T-helper 2 cell (primary cell): ENCODE results near the gene LNX1.
"Not testable (repeated sequence)": the region's sequence is repeated elsewhere in the genome, so short reads cannot be mapped to it uniquely, and the experiment has no call there.

Experiments
- DNase-seq, 5 experiments: peaks; one replicate each; pipeline versions ENCODE4 v3.0.0 to v3.0.0-alpha.2; 2012 to 2022

LNX1 gene

GRCh38 chr4:53456178-53456577 lies 135.1 kb downstream of the LNX1 start:
- DNase-seq, result no peak

GRCh38 chr4:53455766-53456165 lies 135.5 kb downstream of the LNX1 start:
- no peak for DNase-seq

DNA sequence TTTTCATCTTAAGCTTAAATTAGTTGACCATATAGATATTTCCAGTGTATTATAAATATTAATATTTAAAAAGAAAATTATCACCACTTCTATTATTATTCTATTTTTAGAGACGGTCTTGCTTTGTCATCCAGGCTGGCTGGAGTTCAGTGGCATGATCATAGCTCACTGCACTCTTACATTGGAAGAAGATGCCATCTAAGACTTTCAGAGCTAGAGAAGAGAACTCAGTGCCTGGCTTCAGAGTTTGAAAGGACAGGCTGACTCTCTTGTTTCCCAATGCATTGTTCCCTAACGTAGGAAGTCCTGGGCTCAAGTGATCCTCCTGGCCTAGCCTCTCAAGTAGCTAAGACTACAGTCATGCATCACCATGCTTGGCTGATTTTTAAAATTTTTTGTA lies 137.9 kb downstream of the LNX1 start:
- no peak for DNase-seq

DNA sequence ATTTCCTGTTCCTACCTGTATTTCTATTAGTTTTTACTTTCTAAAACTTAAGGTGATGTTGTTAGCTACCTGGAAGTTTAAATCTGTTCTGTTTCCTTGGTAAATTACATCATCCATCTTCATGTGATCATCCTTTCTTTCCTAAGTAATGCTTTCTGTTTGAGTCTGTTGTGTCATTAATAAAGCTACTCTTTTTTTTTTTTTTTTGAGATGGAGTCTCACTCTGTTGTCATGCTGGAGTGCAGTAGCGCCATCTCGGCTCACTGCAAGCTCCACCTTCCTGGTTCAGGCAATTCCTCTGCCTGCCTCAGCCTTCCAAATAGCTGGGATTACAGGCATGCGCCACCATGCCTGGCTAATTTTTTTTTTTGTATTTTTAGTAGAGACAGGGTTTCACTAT lies 140.5 kb downstream of the LNX1 start:
- DNase-seq, result no peak

- no peak for DNase-seq
Observed at GRCh38 chr4:53444954-53445353, 146.3 kb downstream of the LNX1 start.

- no peak for DNase-seq
Observed at GRCh38 chr4:53441564-53441963, 149.7 kb downstream of the LNX1 start.

- DNase-seq, result no peak
Observed at GRCh38 chr4:53436251-53436650, 155.0 kb downstream of the LNX1 start.

GRCh38 chr4:53432528-53433424 lies 158.5 kb downstream of the LNX1 start:
- peak in 1 of 5 experiments; percentile 74 for DNase-seq

- peak in 1 of 5 experiments; percentile 75 for DNase-seq
Observed at GRCh38 chr4:53431052-53431451, 160.2 kb downstream of the LNX1 start.

DNA sequence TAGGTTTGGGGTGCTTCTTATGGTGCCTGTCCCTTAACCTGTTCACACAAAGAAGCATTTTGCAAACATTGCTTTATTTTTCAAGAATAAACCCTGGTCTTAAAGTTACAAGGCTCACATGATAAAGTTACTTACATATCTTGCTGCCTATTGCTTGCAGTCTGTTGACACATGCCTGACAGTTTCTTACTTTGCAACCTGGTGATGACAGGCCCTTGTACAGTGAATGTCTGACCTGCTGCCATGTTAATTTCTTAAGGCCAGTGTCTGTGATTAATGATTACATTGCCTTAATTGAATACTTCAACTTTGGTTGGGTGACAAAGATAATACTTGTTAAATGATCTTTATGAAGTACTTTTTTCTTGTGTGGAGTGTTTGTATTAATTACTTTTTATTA lies 163.9 kb downstream of the LNX1 start:
- DNase-seq, result no peak

DNA sequence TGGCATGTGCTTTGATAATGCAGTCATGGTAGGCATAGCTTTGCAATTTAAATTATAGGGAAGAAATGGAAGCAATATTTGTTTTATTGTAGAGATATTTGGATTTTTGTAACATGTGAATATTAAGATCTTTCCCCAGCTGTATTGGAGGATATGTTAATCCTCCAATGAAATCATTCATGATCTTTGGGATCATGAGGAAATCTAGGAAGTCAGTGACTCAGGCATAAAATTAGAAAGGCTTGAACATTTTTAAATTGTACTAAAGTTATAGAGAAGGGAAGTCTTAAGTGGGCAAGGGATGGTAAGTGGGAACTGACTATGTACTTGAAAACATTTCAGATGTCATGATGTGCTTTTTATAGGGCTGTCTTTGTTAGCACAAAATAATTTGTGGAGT lies 167.0 kb downstream of the LNX1 start:
- no peak for DNase-seq

GRCh38 chr4:53422367-53422766 lies 168.9 kb downstream of the LNX1 start:
- DNase-seq, result no peak

- no peak for DNase-seq
Observed at GRCh38 chr4:53421791-53422190, 169.5 kb downstream of the LNX1 start.

DNA sequence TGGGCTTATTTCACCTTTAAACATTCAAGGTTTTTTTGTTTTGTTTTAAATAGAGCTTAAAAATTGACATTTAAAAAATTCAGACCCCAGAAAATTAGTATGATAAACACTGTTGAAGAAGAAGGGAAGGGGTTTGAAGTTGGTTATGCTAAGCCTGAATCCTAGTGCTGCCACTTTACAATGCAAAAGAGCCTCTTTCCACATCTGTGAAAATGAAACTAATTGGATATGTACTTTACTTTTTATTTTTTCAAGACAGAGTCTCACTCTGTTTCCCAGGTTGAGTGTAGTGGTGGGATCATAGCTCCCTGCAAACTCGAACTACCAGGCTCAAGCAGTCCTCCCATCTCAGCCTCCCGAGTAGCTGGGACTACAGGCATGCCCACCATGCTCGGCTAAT lies 172.1 kb downstream of the LNX1 start:
- no peak for DNase-seq

DNA sequence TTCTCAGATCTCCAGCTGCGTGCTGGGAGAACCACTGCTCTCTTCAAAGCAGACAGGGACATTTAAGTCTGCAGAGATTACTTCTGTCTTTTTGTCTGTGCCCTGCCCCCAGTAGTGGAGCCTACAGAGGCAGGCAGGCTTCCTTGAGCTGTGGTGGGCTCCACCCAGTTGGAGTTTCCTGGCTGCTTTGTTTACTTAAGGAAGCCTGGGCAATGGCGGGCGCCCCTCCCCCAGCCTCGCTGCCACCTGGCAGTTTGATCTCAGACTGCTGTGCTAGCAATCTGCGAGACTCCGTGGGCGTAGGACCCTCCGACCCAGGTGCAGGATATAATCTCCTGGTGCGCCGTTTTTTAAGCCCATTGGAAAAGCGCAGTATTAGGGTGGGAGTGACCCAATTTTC lies 181.8 kb downstream of the LNX1 start:
- DNase-seq, result not testable (repeated sequence)
